OCI-LY3 (cell line): ENCODE data around the gene SLC22A3.
"Not testable (repeated sequence)": the region's sequence is repeated elsewhere in the genome, so short reads cannot be mapped to it uniquely, and the experiment has no call there.

ENCODE experiments used
- H2AFZ ChIP-seq: fragments of 200-600, 300-600 bp; shearing (Covaris generic); 2 replicates; pipeline ENCODE4 v1.6.0; 2014; ENCODE audit warnings: antibody characterized with exemption, low read depth, low read length
- H3K27ac ChIP-seq: fragments of 200-600, 300-600 bp; sonication (generic); 2 replicates; pipeline ENCODE4 v1.5.1; 2014; ENCODE audit warnings: mild to moderate bottlenecking, low read length, moderate library complexity, mixed read lengths
- H3K27me3 ChIP-seq: fragments of 200-600, 300-600 bp; sonication (generic); 2 replicates; pipeline ENCODE4 v1.6.1; 2014; ENCODE audit warnings: low read depth, low read length, mixed read lengths
- H3K36me3 ChIP-seq: fragments of 200-600, 300-600 bp; sonication (generic); replicated peaks from 2 replicates; pipeline ENCODE3; 2014; ENCODE audit warnings: low read depth, low read length, mixed read lengths
- H3K4me1 ChIP-seq: fragments of 300-600, 200-600 bp; sonication (generic); 2 replicates; pipeline ENCODE4 v1.6.1; 2014; ENCODE audit warnings: low read length, mixed read lengths
- H3K4me2 ChIP-seq: fragments of 200-600, 300-600 bp; sonication (generic); 2 replicates; pipeline ENCODE4 v1.6.1; 2014; ENCODE audit warnings: low read length, mixed read lengths
- H3K4me3 ChIP-seq: fragments of 300-600, 200-600 bp; sonication (generic); 2 replicates; pipeline ENCODE4 v1.5.1; 2014; ENCODE audit warnings: antibody characterized with exemption, mild to moderate bottlenecking, low read length, moderate library complexity
- H3K79me2 ChIP-seq: fragments of 300-600, 200-600 bp; shearing (Covaris generic); 2 replicates; pipeline ENCODE4 v1.6.1; 2014; ENCODE audit warnings: mild to moderate bottlenecking, low read length, mixed read lengths
- H3K9ac ChIP-seq: fragments of 300-600, 200-600 bp; shearing (Covaris generic); 2 replicates; pipeline ENCODE4 v1.6.0; 2014; ENCODE audit warnings: mild to moderate bottlenecking, low read length, moderate library complexity
- H3K9me3 ChIP-seq: fragments of 200-600, 300-600 bp; shearing (Covaris generic); 2 replicates; pipeline ENCODE4 v1.6.1; 2014; ENCODE audit warnings: low read length, mixed read lengths; ENCODE audit not compliant: insufficient read depth
- H4K20me1 ChIP-seq: fragments of 200-600, 300-600 bp; sonication (generic); 2 replicates; pipeline ENCODE4 v1.6.1; 2016; ENCODE audit warnings: low read length, mixed read lengths; ENCODE audit not compliant: insufficient read depth
- EZH2phosphoT487 ChIP-seq: fragments of 200-600 bp; shearing (Covaris generic); IDR thresholded peaks from 2 replicates; pipeline ENCODE4 v1.6.1; 2018; ENCODE audit warnings: antibody characterized with exemption, mixed run types, low read depth
- TF ChIP-seq, protein P1 (sequence below): fragments of 200-600, 300-600 bp; sonication (generic); IDR thresholded peaks from 2 replicates; pipeline ENCODE4 v1.5.1; 2014; ENCODE audit warnings: antibody characterized with exemption, low read length, low read depth

The SLC22A3 gene

DNA sequence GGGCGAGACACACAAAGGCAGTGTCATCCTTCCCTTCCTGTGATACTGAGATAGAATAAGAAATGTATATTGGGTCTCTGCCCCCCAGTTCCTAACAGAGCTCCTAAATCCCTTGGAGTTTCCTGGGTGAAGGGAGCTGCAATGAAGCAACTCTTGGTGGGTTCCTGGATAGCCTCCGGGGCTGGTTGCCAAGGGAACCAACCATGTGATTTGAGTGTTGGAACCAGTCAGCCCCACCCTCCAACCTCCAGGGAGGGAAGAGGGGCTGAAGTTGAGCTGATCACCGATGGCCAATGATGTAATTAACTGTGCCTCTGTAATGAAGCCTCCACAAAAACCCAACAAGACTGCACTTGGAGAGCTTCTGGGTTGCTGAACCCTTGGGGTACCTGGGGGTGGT, 116.6 kb downstream of the SLC22A3 start:
- H3K9ac ChIP-seq = no peak overlapping the region
- no peaks in the 10 kb centered on the region for H4K20me1 ChIP-seq
- H3K4me1 ChIP-seq = no peaks in the 10 kb centered on the region
- no peaks in the 10 kb centered on the region for H3K27me3 ChIP-seq
- H3K27ac ChIP-seq = no peak overlapping the region
- no peak overlapping the region for H2AFZ ChIP-seq
- no peaks in the 10 kb centered on the region for H3K36me3 ChIP-seq
- no peak overlapping the region for H3K4me3 ChIP-seq
- H3K4me2 ChIP-seq = no peak overlapping the region
- H3K79me2 ChIP-seq = no peaks in the 10 kb centered on the region
- H3K9me3 ChIP-seq = no peaks in the 10 kb centered on the region
- TF ChIP-seq, protein P1, sequence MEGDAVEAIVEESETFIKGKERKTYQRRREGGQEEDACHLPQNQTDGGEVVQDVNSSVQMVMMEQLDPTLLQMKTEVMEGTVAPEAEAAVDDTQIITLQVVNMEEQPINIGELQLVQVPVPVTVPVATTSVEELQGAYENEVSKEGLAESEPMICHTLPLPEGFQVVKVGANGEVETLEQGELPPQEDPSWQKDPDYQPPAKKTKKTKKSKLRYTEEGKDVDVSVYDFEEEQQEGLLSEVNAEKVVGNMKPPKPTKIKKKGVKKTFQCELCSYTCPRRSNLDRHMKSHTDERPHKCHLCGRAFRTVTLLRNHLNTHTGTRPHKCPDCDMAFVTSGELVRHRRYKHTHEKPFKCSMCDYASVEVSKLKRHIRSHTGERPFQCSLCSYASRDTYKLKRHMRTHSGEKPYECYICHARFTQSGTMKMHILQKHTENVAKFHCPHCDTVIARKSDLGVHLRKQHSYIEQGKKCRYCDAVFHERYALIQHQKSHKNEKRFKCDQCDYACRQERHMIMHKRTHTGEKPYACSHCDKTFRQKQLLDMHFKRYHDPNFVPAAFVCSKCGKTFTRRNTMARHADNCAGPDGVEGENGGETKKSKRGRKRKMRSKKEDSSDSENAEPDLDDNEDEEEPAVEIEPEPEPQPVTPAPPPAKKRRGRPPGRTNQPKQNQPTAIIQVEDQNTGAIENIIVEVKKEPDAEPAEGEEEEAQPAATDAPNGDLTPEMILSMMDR = no peak
- TF ChIP-seq EZH2phosphoT487 = no peak

DNA sequence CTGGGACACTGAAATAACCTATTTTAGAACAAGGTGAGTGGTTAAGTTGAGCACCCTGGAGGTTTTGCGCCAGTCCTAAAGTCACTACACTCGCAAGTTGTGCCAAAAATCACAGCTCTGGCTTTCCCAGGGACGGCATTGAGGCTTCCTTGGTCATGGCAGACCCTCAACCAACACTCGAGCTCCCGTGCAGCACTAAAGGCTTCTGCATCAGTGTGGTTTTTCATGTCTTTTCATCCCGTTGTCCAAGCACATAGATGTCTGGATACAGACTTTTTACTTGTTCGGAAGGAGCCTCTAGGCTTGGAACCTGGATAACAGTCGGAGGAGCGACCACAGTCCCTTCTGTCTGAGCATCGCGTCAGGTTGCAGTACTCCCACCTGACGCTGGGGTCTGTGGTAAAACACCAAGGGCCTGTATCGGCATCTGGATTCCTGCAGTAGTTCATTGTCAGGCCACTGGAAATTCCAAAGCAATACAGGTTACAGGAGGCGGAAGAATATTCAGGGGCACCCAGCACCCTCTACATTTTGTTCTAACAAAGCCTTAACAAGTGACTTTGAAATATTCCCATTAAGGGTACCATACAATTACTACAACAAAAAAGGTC, 119.2 kb downstream of the SLC22A3 start:
- not testable (repeated sequence) for H4K20me1 ChIP-seq, H3K79me2 ChIP-seq, H2AFZ ChIP-seq, H3K36me3 ChIP-seq, H3K4me2 ChIP-seq, H3K4me1 ChIP-seq, H3K9me3 ChIP-seq, H3K9ac ChIP-seq, H3K27ac ChIP-seq, H3K27me3 ChIP-seq, H3K4me3 ChIP-seq

DNA sequence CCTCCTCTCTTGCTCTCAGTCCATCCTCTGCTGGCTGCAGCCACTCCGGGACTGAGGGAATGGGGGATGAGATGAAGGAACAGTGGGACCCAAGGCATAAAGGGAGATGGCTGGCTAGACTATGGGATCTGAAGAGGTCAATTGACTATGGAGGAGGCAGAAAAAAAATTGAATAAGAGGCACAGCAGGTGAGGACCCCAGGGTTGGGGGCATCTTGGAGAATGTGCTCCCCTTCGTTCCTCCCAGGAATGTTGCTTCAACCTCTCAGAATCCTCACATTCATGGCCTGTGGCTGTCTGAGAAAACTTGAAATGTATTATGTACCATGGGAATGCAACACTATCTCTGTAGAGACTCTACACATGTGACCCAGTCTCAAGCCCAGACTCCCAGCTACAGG, 121.0 kb downstream of the SLC22A3 start:
- H3K9ac ChIP-seq = no peak overlapping the region
- no peak overlapping the region for H3K4me3 ChIP-seq
- no peak overlapping the region for H2AFZ ChIP-seq
- no peaks in the 10 kb centered on the region for H4K20me1 ChIP-seq
- H3K27ac ChIP-seq = no peak overlapping the region
- TF ChIP-seq, protein P1 = no peak
- no peak for TF ChIP-seq EZH2phosphoT487
- H3K4me2 ChIP-seq = no peak overlapping the region
- H3K4me1 ChIP-seq = no peaks in the 10 kb centered on the region
- no peaks in the 10 kb centered on the region for H3K9me3 ChIP-seq
- no peaks in the 10 kb centered on the region for H3K79me2 ChIP-seq
- no peaks in the 10 kb centered on the region for H3K36me3 ChIP-seq
- H3K27me3 ChIP-seq = no peaks in the 10 kb centered on the region

DNA sequence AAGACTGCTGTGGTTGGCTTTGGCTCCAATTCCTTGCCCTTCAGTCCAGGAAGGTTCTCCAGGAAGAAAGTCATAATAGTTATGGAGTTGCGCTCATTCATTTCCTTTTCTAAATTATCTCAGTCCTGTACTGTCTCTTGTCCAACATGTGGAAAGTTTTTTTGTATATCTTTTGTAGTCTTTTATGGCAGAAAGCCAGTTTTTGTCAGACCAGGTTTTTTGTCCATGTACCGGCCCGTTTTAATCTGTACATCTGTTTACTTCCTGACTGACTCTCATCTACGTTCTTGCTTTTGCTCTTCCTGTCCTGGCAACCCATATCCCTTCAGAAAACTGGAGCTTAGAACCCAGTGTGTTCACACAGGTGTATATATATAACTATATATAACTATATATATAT, 127.9 kb downstream of the SLC22A3 start:
- not testable (repeated sequence) for H3K4me2 ChIP-seq, H2AFZ ChIP-seq, H3K9ac ChIP-seq, H3K4me1 ChIP-seq, H3K79me2 ChIP-seq, H3K36me3 ChIP-seq, H3K27me3 ChIP-seq, H3K4me3 ChIP-seq, H3K27ac ChIP-seq, H3K9me3 ChIP-seq, H4K20me1 ChIP-seq

DNA sequence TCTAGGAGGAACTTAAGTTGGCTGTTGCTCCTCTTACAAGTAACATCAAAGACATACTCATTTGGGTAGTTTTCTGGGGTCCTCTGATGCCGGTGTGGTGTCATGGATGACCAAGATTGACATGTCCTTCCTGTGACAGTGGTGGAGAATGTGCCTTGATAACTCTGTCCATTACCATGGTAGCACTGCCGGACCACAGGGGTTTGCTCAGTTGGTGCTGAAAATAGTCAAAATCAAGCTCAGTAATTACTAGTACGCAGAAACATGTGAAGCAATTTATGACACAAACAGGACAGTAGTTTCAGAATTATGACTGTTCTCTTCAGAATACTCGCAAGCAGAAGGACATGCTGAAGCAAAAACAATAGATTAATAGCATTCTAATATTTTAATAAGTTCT, 128.9 kb downstream of the SLC22A3 start:
- not testable (repeated sequence) for H3K79me2 ChIP-seq, H2AFZ ChIP-seq, H3K36me3 ChIP-seq, H3K27ac ChIP-seq, H4K20me1 ChIP-seq, H3K4me1 ChIP-seq, H3K9me3 ChIP-seq, H3K9ac ChIP-seq, H3K27me3 ChIP-seq, H3K4me2 ChIP-seq, H3K4me3 ChIP-seq
